IPS-18a (cell line): ENCODE data around the gene GALNT2.

Experiments used
- H3K27ac ChIP-seq: one replicate; pipeline ENCODE4 v1.5.1; 2013; ENCODE audit warnings: low read length
- H3K27me3 ChIP-seq: one replicate; pipeline ENCODE4 v1.6.1; 2013; ENCODE audit warnings: mild to moderate bottlenecking, low read length; ENCODE audit not compliant: control insufficient read depth, insufficient read depth
- H3K36me3 ChIP-seq: one replicate; pipeline ENCODE4 v1.6.1; 2013; ENCODE audit warnings: low read depth, low read length; ENCODE audit not compliant: control insufficient read depth
- H3K4me1 ChIP-seq: one replicate; pipeline ENCODE4 v1.6.1; 2013; ENCODE audit warnings: low read depth, low read length; ENCODE audit not compliant: control insufficient read depth
- H3K4me3 ChIP-seq: one replicate; pipeline ENCODE4 v1.5.1; 2013; ENCODE audit warnings: low read length
- H3K9ac ChIP-seq: one replicate; pipeline ENCODE4 v1.6.1; 2013; ENCODE audit warnings: mild to moderate bottlenecking, low read length, moderate library complexity
- H3K9me3 ChIP-seq: one replicate; pipeline ENCODE4 v1.6.1; 2013; ENCODE audit warnings: low read depth, low read length; ENCODE audit not compliant: control insufficient read depth

The GALNT2 gene

DNA sequence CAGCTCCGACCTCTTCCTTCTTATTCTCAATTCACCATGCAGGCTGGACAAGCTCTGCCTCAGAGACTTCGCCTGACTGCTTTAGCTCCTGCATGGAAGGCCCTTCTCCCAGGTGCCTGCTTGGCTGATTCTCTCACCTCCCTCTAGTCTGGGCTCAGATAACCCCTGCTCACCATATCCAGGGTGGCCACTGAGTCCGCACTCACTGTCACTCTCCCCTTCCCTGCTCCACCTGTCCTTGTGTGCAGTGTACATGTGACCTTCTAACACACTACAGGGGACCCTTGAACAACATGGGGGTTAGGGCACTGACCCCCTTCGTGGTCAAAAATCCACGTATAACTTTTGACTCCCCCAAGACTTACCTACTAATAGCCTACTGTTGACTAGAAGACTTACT is 14.4 kb upstream of the GALNT2 start:
- H3K4me1 ChIP-seq, result no peaks in the 10 kb centered on the region
- H3K27ac ChIP-seq, result no peak overlapping the region
- H3K36me3 ChIP-seq, result no peaks in the 10 kb centered on the region
- no peak overlapping the region for H3K9ac ChIP-seq
- H3K9me3 ChIP-seq, result no peaks in the 10 kb centered on the region
- no peak overlapping the region for H3K4me3 ChIP-seq
- H3K27me3 ChIP-seq, result no peaks in the 10 kb centered on the region

DNA sequence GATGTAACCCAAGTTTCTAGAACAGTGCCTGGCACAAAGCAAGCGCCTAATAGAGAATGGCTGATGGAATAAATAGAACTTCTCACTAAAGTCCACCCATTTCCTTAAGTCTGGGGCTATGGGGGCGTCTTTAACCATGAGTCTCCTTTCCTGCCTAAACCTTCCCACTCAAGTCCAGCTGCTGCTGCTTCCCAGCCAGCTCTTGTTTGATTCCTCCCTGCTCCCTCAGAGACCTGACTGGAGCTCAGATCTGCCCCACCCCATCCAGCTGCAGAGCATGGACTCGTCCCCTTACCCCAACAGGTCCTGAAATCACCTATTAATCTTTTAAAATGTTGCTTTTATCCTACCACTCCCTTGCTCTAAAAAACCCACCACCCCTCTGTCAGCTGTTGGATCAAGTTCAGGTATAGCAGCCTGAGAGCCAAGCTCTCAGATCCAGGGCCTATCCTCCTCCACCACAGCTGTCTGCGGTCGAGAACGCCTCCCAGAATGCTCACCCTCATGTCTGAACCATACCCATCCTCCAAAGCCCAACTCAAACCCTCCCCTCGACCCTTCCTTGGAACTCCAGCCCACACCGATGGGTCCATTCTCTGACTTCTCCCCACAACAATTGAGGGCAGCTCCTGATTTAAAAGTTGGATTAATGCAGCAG is 12.8 kb upstream of the GALNT2 start:
- Histone ChIP-seq H3K4me3 (no peak overlapping the region), H3K4me1 (no peaks in the 10 kb centered on the region), H3K27me3 (no peaks in the 10 kb centered on the region), H3K9ac (no peak overlapping the region), H3K36me3 (no peaks in the 10 kb centered on the region), H3K27ac (no peak overlapping the region), H3K9me3 (no peaks in the 10 kb centered on the region)

DNA sequence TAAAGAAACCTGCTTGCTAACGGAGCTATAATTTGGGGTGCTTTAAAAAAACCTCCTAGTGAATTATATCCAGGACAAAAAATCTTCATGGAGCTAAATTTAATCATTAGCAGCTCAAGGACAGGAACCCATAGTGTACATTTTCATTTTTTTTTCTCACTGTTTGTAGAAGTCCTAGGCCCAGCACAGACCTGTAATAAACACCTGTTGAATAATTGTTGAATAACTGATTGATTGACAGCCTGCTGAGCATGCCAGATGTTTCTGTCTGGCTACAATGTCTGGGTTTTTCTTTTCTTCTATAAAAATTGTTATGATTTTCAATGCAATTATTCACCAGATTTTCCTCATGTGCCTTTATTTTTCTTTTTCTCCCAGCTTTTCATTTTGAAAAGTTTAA is 10.9 kb upstream of the GALNT2 start:
- Histone ChIP-seq H3K9me3 (no peaks in the 10 kb centered on the region), H3K27ac (no peak overlapping the region), H3K27me3 (no peaks in the 10 kb centered on the region), H3K4me1 (no peaks in the 10 kb centered on the region), H3K4me3 (no peak overlapping the region), H3K36me3 (no peaks in the 10 kb centered on the region), H3K9ac (no peak overlapping the region)

DNA sequence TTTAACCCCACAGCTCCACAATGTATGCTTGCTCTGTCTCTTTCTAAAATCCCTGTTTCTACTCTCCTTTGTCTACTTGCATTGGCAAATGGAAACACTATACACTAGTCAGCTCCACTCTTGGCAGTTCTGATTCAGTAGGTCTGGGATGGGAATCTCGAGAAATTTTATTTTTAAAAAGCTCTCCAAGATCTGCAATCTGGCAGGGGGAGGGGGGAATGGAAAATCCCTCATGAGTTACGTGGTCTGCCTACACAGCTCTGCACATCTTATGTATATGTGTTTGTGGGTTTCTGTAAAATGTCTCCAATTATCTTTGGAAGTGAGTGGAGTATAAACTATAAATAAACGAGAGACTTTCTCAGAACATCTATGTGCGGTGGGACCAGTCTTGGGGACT is 9.9 kb upstream of the GALNT2 start:
- Histone ChIP-seq H3K4me3 (no peak overlapping the region), H3K9ac (no peak overlapping the region), H3K36me3 (no peaks in the 10 kb centered on the region), H3K9me3 (no peaks in the 10 kb centered on the region), H3K27ac (no peak overlapping the region), H3K27me3 (no peaks in the 10 kb centered on the region), H3K4me1 (no peaks in the 10 kb centered on the region)

DNA sequence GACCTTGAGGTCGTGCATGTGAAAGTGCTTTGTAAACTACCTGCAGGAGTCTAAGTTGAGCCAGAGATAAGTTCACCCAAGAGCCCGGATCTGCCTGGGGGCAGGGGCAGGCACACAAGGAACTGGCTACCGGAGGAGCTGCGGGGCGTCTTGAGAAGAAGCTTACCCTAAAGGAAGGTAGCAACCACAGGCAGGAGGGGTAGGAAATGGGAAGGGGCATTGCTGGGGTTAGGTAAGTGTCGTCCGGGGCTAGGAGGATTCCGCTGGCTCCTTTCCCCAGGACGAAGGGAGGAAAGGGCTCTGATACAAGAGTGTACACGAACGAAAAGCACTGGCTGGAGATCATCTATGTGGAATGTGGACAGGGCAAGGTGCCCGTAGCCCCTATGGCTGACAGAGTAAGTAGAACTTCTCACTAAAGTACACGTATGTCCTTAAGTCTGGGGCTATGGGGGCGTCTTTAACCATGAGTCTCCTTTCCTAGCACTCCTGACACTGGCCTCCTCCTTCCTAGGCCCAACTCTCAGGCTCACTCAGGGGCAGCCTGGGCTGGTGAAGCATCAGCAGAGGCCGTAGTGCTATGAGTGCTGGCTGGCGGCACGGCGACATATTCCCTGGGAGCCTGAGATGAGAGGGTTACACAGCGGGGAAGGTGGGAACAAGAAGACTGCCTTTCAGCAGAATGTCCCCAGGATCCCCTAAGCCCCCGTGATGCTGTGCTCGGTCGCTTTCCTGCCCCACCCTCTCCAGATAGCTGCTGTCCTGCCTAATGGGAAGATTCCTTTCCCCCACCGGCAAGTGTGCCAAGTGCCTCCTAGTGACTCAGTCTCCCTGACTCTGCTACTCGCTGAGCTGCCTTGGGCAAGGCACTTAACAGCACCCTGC is 9.1 kb upstream of the GALNT2 start:
- Histone ChIP-seq H3K4me1 (no peaks in the 10 kb centered on the region), H3K9ac (no peak overlapping the region), H3K36me3 (no peaks in the 10 kb centered on the region), H3K4me3 (no peak overlapping the region), H3K27me3 (no peaks in the 10 kb centered on the region), H3K27ac (no peak overlapping the region), H3K9me3 (no peaks in the 10 kb centered on the region)

DNA sequence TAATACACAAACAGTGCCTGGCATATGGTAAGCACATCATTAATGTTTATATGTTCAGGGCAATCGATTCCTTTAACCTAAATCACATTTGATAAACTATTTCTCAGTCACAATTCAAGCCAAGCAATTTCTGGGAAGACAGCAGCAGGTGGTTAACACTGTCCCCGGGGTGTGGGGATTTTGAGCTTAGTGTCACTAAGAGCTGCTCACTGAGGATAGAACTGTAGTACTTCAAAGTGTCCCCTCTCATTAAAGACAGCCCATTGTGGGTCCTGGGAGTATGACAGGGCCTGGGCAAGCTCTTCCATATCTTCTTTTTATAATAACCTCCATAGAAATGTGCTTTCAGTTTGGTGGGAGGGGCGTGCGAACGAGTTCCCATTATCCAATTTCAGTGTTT is 8.4 kb upstream of the GALNT2 start:
- Histone ChIP-seq H3K4me3 (no peak overlapping the region), H3K36me3 (no peaks in the 10 kb centered on the region), H3K27me3 (no peaks in the 10 kb centered on the region), H3K9me3 (no peaks in the 10 kb centered on the region), H3K9ac (no peak overlapping the region), H3K27ac (no peak overlapping the region), H3K4me1 (no peaks in the 10 kb centered on the region)

DNA sequence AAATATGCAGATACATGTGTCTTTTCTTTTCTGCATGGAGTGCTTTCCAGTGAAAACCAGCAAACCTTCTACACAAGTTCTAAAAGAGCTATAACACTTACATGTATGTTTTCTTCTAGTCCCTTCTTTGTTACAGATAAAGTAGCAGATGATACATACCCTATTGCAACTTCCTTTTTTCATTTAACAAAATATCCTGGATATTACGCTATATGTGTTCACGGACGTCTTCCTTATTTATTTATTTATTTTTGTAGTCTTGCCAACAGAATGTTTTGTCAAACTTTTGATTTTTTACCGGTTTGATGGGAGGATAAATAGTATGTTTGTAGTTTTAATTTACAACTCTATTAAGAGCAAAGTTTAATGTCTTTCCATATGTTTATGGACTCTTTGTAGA is 5.2 kb upstream of the GALNT2 start:
- H3K9ac ChIP-seq, result no peak overlapping the region
- no peak overlapping the region for H3K4me3 ChIP-seq
- H3K27me3 ChIP-seq, result peaks cover 9% of the 10 kb centered on the region
- no peak overlapping the region for H3K27ac ChIP-seq
- H3K9me3 ChIP-seq, result no peaks in the 10 kb centered on the region
- no peaks in the 10 kb centered on the region for H3K36me3 ChIP-seq
- peaks cover 6% of the 10 kb centered on the region for H3K4me1 ChIP-seq

DNA sequence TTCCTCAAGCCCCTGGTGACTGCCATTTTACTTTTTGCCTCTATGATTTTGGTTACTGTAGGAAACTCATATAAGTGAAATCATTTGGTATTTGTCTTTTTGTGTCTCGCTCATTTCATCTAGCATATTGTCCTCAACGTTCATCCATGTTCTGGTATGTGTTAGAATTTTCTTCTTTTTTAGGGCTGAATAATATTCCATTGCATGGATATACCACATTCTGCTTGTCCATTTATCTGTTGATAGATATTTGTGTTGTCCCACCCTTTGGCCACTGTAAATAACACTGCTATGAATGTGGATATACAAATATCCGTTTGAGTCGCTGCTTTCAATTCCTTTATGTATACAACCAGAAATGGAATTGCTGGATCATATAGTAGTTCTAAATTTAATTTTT is 4.5 kb upstream of the GALNT2 start:
- Histone ChIP-seq H3K27me3 (peaks cover 9% of the 10 kb centered on the region), H3K4me3 (no peak overlapping the region), H3K36me3 (no peaks in the 10 kb centered on the region), H3K9ac (no peak overlapping the region), H3K4me1 (peaks cover 6% of the 10 kb centered on the region), H3K9me3 (no peaks in the 10 kb centered on the region), H3K27ac (no peak overlapping the region)

DNA sequence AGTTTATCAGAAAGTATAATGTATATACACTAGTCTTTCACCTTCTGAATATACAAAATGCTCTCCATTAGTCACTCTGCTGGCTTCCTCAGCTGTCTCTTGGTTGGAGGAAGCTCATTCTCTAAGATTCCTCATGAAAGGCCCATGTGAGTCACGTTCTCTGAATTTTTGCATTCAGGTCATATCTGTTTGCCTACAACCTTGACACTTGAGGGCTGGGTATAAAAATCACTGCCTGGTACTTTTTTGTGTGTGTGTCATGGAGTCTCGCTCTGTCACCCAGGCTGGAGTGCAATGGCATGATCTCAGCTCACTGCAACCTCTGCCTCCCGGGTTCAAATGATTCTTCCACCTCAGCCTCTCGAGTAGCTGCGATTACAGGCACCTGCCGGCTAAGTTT is 2.8 kb upstream of the GALNT2 start:
- peaks cover 16% of the 10 kb centered on the region for H3K4me1 ChIP-seq
- H3K27ac ChIP-seq, result no peak overlapping the region
- no peaks in the 10 kb centered on the region for H3K9me3 ChIP-seq
- H3K27me3 ChIP-seq, result peaks cover 21% of the 10 kb centered on the region
- H3K4me3 ChIP-seq, result no peak overlapping the region
- H3K36me3 ChIP-seq, result no peaks in the 10 kb centered on the region
- no peak overlapping the region for H3K9ac ChIP-seq

DNA sequence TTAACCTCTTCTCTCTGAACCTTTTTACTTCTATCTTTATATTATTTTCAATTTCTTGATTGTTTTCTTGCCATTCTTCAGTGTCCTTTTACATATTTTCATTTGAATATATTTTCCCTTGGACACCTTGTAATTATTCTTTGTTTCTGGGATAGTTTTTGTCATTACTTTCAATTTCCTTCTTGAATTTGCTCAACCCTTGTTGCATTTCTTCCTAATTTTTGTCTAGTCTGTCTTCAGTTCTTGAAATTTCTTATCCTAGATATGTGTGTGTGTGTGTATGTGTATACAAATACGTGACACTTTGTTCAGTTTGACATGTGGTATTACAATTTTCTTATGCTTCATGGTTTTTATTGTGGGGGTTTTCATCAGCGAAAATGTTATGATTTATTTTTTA is 1.9 kb upstream of the GALNT2 start:
- Histone ChIP-seq H3K36me3 (no peaks in the 10 kb centered on the region), H3K27me3 (peaks cover 28% of the 10 kb centered on the region), H3K4me3 (no peak overlapping the region), H3K27ac (no peak overlapping the region), H3K4me1 (peaks cover 21% of the 10 kb centered on the region), H3K9me3 (no peaks in the 10 kb centered on the region), H3K9ac (no peak overlapping the region)

DNA sequence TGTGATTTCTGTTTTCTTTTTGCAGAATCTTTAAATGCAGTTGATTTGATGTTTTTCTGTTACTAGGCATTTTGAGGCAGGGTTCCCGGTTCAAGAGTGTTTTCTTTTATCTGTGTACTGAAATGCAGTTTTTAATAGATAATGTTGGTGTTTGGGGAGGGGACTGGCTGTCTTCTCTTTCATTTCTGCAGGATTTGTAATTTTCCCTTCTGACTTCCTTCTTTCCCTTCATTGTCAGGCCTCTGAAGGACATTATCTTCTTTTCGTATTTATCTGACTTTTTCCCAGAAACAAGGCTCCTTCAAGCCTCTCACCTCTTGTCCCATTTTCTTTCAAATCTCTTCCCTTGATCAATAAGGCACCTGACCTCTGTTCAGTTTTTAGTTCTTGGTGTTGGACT is 1.5 kb upstream of the GALNT2 start:
- no peaks in the 10 kb centered on the region for H3K36me3 ChIP-seq
- H3K4me1 ChIP-seq, result peaks cover 21% of the 10 kb centered on the region
- no peak overlapping the region for H3K4me3 ChIP-seq
- H3K9ac ChIP-seq, result no peak overlapping the region
- H3K9me3 ChIP-seq, result no peaks in the 10 kb centered on the region
- H3K27me3 ChIP-seq, result peaks cover 28% of the 10 kb centered on the region
- no peak overlapping the region for H3K27ac ChIP-seq

DNA sequence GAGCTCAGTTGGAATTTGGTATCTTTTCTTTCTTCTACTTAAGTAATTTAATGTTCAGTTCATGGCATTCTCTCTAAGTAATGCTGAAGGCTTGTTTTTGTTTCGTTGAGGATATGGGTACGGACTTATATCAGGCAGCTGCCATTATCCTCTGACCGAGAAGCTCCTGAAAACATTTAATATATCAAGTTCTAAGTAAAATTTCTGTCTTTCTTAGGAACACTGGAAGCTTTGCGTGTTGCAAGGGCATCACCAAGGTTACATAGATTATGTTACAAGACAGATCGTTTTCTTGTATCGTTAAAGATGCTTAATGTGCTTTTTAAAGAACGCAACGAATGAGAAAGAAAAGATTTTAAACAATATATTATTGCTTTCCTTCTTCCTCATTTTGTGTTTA is 1.0 kb upstream of the GALNT2 start:
- Histone ChIP-seq H3K27me3 (peaks cover 28% of the 10 kb centered on the region), H3K4me3 (peak overlapping the region; percentile 63), H3K4me1 (peaks cover 21% of the 10 kb centered on the region), H3K9me3 (no peaks in the 10 kb centered on the region), H3K9ac (peak overlapping the region; percentile 21), H3K27ac (no peak overlapping the region), H3K36me3 (no peaks in the 10 kb centered on the region)
